Measurements from ENCODE around the gene VCL.
"Not testable (repeated sequence)": the region's sequence is repeated elsewhere in the genome, so short reads cannot be mapped to it uniquely, and the experiment has no call there.

VCL gene

DNA sequence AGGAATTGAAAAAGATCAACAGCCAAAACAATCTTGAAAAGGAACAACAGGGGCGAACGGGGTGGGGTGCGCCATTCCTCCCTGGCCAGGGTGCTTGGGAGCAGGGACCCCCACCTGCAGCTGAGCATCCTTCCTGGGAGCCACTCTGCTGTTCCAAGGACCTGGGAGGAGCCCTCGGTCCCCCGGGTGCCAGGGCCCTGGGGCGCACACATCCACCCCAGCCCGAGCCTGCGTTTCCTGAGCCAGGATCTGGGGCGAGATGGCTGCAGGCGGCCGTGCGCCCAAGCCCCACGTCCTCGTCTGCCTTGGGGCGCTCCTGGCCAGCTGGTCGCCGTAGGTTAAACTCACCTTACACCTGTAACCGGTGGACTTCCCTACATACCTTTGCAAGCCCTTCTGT lies 142.1 kb downstream of the VCL start:
- TF ChIP-seq, protein P1, sequence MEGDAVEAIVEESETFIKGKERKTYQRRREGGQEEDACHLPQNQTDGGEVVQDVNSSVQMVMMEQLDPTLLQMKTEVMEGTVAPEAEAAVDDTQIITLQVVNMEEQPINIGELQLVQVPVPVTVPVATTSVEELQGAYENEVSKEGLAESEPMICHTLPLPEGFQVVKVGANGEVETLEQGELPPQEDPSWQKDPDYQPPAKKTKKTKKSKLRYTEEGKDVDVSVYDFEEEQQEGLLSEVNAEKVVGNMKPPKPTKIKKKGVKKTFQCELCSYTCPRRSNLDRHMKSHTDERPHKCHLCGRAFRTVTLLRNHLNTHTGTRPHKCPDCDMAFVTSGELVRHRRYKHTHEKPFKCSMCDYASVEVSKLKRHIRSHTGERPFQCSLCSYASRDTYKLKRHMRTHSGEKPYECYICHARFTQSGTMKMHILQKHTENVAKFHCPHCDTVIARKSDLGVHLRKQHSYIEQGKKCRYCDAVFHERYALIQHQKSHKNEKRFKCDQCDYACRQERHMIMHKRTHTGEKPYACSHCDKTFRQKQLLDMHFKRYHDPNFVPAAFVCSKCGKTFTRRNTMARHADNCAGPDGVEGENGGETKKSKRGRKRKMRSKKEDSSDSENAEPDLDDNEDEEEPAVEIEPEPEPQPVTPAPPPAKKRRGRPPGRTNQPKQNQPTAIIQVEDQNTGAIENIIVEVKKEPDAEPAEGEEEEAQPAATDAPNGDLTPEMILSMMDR (IDR thresholded peaks at IDR 0.05): no peak
- Histone ChIP-seq H3K27ac (no peak overlapping the region), H3K4me3 (no peak overlapping the region)
- DNase-seq (ENCODE audit: low spot score): no peak

DNA sequence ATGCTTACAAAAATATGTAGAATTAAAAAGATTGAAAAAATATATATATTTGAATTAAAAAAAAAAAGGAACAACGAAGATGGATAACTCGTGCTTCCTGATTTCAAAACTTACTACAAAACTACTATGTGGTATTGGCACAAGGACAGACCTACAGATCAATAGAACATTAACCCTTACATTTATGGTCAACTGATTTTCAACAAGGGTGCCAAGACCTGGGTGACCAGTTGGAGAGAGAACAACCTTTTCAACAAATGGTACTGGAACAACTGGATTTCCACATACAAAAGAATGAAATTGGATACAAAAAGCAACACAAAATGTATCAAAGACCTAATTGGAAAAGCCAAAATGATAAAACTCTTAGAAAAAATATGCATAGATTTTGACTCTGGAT lies 142.6 kb downstream of the VCL start:
- no peak for DNase-seq (ENCODE audit: low spot score)
- no peak overlapping the region for H3K27ac ChIP-seq
- no peak overlapping the region for H3K4me3 ChIP-seq
- TF ChIP-seq, protein P1 (IDR thresholded peaks at IDR 0.05): no peak

DNA sequence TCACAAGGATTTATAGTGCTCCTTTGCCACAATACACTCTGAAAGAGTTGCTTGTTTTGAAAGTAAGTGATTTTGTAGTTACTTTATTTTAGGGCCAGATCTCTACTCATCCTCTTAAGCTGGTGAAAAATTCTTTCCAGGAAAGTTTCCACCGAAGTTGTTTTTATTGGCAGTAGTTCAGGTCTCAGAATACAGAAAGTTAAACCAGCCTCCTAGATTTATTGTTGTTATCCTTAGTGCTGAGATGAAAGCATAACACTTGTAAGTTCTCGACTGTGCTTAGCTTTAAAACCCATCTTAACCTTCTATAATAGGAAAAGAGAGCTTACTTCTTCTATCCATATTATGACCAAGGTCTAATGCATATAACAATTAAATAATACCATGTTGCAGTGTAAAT lies 147.2 kb downstream of the VCL start:
- TF ChIP-seq, protein P1 (IDR thresholded peaks at IDR 0.05): no peak
- Histone ChIP-seq H3K27ac (peak overlapping the region in 1 of 2 donors; percentile 32), H3K4me3 (no peak overlapping the region)
- DNase-seq (ENCODE audit: low spot score): no peak

DNA sequence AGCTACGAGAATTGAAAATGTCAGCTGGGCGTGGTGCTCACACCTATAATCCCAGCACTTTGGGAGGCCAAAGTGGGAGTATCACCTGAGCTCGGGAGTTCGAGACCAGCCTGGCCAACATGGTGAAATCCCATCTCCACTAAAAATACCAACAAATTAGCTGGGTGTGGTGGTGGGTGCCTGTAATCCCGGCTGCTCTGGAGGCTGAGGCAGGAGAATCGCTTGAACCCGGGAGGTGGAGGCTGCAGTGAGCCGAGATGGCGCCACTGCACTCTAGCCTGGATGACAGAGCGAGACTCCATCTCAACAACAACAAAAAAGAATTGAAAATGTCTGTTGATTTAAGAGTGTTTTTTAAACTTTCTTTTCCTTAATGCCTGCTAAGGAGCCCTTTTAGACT lies 149.1 kb downstream of the VCL start:
- H3K4me3 ChIP-seq; DNase-seq (ENCODE audit: low spot score): not testable (repeated sequence)

DNA sequence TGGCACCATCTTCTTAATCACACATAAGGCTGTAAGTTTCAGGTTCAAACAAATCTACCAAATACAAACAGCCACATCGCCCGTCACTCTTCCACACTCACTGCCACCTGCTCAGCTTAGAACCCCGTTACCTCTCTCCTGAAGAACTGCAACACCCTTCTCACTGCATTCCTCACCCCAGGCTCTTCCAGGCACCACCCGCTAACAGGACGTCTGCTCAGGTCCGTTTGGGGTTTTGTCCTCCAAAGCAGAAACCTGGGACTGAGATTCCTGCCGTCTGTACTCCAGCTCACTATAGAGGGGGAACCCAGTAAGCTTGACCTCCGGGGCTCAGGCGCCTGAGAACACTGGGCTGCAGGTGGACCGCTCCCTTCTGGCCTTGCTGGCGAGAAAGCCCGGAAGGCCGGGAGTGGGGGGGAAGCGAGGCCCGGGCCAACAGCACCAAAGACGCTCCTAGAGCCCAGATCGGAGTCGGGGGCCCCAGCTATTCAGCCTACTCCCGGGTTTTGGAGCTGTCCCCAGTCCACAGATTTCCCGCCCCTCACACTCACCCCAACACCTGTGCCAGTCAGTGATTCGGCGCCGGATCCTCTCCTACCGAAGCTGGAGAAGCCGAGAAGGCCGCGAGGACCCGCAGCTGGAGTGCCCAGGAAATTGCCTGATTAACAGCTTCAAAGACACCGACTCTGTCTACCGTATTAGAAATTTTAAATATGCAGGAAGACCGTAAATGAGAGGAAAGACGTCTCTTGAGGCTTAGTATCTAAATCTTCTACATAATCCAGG lies 152.5 kb downstream of the VCL start, which contains the start of gene AP3M1:
Gene AP3M1 (minus strand): TSS at position 625 of the 786 bp plus-strand sequence. CDS start 12,449 bp downstream, outside the sequence.
- TF ChIP-seq, protein P1 (IDR thresholded peaks at IDR 0.05): no peak
- DNase-seq (ENCODE audit: low spot score): peak; percentile 85
- peak within 1 kb of the TSS; percentile 73 to 91 for H3K27ac ChIP-seq
- peak within 1 kb of the TSS; percentile 93 for H3K4me3 ChIP-seq

More for the DNA sequence above, 149.1 kb downstream of the VCL start:
- H3K27ac ChIP-seq: not testable (repeated sequence)

DNA sequence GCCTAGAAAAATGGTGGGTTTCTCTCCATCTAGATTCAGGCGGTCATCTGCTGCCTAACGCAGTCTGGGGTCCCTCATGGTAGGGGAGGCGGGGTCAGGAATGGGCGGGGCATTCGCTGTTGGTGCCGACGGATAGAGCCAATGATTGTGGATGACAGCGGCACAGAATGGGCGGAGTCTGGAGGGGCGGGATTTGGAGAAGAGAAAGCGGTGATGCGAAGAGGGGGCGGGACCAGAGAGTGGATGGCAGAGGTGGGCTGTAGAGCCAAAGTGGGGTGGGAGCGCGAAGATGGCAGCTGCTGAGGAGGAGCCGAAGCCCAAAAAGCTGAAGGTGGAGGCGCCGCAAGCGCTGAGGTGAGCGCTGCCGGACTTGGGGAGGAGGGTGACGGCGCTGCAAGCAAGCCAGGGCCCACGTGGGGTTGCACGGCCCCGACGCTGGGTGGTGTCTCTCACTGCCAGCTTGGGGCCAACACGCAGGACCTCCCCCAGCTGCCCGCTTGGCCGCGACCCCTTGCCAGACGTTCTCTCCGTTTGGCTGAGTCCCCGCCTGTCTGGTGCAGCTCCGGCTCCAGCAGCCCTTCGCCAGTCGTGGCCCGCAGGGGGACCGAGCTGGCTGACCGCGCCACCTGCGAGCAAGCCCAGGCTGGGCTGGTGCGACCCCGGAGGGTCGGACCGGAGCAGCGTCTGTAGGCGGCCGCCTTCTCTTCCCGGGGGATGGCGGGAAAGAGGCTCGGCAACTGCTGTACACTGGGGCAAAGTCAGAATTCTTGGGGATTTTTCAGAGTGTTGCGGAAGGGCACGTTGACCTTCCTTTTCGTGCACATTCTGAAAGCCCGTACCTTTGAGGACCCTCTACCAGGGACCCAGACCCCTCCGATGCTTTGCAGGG lies 153.3 kb downstream of the VCL start, which contains the start of gene ADK:
Gene ADK (plus strand): TSS at position 232 of the 889 bp plus-strand sequence. CDS start 58 bp downstream, at position 290.
- TF ChIP-seq, protein P1 (IDR thresholded peaks at IDR 0.05): no peak
- peak; percentile 99 for DNase-seq (ENCODE audit: low spot score)
- H3K27ac ChIP-seq: peak within 1 kb of the TSS; percentile 73 to 91
- peak within 1 kb of the TSS; percentile 93 for H3K4me3 ChIP-seq

Data from coronary artery (tissue), 2 donors.